Activated naive CD4-positive, alpha-beta T cell treated with anti-CD3 and anti-CD28 coated beads, Interleukin-2, amount 10 ng/mL, durations not matched to agents 7 days and 5 days (primary cell): ENCODE data around the gene LRIG2.
"Not testable (repeated sequence)": the region's sequence is repeated elsewhere in the genome, so short reads cannot be mapped to it uniquely, and the experiment has no call there.

Experiments used
- CTCF ChIA-PET: fragments of 350-600 bp; sonication (Branson Sonifier 250); formaldehyde crosslinking; loops from one replicate; lab custom pipeline; 2021; ENCODE audit warnings: antibody characterized with exemption; lab: Charles Lee
- DNase-seq: peaks from one replicate; pipeline ENCODE4 v3.0.0-alpha.2; 2020
- H3K27ac Mint-ChIP-seq: one replicate; pipeline ENCODE4 v1.8.0; 2021; ENCODE audit warnings: mild to moderate bottlenecking, moderate library complexity, mixed read lengths
- H3K27me3 Mint-ChIP-seq: one replicate; pipeline ENCODE4 v1.8.0; 2021; ENCODE audit warnings: mild to moderate bottlenecking, mixed read lengths
- H3K36me3 Mint-ChIP-seq: one replicate; pipeline ENCODE4 v1.8.0; 2021; ENCODE audit warnings: mixed read lengths
- H3K4me1 Mint-ChIP-seq: one replicate; pipeline ENCODE4 v1.8.0; 2021; ENCODE audit warnings: mixed read lengths
- H3K4me3 Mint-ChIP-seq: one replicate; pipeline ENCODE4 v1.8.0; 2021; ENCODE audit warnings: mild to moderate bottlenecking, moderate library complexity, mixed read lengths
- H3K9me3 Mint-ChIP-seq: one replicate; pipeline ENCODE4 v1.8.0; 2021; ENCODE audit warnings: mixed read lengths

The LRIG2 gene, protein sequence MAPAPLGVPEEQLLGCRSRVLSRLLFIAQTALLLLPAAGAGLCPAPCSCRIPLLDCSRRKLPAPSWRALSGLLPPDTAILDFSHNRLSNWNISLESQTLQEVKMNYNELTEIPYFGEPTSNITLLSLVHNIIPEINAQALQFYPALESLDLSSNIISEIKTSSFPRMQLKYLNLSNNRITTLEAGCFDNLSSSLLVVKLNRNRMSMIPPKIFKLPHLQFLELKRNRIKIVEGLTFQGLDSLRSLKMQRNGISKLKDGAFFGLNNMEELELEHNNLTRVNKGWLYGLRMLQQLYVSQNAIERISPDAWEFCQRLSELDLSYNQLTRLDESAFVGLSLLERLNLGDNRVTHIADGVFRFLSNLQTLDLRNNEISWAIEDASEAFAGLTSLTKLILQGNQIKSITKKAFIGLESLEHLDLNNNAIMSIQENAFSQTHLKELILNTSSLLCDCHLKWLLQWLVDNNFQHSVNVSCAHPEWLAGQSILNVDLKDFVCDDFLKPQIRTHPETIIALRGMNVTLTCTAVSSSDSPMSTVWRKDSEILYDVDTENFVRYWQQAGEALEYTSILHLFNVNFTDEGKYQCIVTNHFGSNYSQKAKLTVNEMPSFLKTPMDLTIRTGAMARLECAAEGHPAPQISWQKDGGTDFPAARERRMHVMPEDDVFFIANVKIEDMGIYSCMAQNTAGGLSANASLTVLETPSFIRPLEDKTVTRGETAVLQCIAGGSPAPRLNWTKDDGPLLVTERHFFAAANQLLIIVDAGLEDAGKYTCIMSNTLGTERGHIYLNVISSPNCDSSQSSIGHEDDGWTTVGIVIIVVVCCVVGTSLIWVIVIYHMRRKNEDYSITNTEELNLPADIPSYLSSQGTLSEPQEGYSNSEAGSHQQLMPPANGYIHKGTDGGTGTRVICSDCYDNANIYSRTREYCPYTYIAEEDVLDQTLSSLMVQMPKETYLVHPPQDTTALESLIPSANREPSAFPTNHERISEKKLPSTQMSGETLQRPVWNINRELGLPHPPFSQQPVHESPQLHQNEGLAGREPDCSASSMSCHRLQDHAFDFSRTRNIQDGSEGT

DNA sequence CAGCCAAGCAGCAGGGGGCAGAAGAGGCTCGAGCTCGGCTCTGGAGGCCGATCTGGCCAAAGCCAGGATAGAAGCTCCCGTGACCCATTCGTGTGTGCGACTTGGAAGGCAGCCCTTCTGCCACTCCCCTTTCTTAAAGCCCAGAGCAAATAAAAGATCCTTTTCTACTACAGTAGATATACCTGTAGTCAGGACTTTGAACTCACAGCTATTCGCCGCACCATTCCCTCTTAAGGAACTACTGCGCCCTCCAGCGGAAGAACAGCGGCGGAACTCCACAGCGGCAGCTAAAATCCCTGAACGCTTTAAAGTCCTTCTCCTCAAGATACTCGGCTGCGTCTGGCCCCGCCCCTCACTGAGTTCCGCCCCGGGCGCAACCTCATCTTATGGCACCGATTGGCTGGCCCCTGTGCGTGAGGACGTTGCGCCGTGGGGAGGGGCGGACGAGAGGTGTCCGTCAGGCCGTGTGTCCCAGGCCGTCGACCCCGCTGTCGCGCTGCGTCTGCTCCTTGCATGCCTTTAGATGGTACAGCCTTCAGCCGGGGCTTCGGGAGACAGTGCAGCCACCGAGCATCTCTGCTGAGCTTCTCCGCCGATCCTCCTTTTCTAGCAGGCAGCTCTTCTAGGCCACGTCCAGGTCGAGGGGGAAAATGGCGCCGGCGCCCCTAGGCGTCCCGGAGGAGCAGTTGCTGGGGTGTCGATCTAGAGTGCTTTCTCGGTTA lies at the start of gene LRIG2:
LRIG2 (plus strand) TSS at position 442 of the 722 bp plus-strand sequence; CDS start at position 651, 209 bp downstream.
- Mint-ChIP-seq H3K27me3 (no peaks in the 10 kb centered on the region), H3K9me3 (no peaks in the 10 kb centered on the region), H3K4me1 (peaks cover 32% of the 10 kb centered on the region), H3K4me3 (peak within 1 kb of the TSS; percentile 85), H3K36me3 (peaks cover 14% of the 10 kb centered on the region), H3K27ac (peak within 1 kb of the TSS; percentile 85)
- CTCF ChIA-PET = interaction anchor here (0.5 to 3.1 kb wide), 48 partner anchors 9 to 682 kb away, joined by 3 to 54 read pairs (median 4); partner anchors contain the start of genes MOV10, PPM1J and SLC16A1
- peak; percentile 100 for DNase-seq

DNA sequence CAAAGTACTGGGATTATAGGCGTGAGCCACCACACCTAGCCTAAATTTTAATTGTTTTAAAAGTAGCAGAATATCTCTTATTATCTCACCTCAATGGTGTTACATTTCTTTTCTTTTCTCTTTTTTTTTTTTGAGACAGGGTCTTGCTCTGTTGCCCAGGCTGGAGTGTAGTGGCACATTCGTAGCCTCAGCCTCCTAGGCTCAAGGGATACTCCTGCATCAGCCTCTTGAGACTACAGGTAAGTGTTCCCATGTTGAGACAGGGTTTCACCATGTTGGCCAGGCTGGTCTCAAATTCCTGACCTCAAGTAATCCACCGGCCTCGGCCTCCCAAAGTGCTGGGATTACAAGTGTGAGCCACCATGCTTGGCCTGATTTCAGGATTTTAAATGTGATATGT lies 49.7 kb upstream of the LRIG2 start:
- H3K27me3 Mint-ChIP-seq, DNase-seq, H3K9me3 Mint-ChIP-seq, CTCF ChIA-PET, H3K4me1 Mint-ChIP-seq, H3K27ac Mint-ChIP-seq, H3K4me3 Mint-ChIP-seq, H3K36me3 Mint-ChIP-seq: not testable (repeated sequence)

DNA sequence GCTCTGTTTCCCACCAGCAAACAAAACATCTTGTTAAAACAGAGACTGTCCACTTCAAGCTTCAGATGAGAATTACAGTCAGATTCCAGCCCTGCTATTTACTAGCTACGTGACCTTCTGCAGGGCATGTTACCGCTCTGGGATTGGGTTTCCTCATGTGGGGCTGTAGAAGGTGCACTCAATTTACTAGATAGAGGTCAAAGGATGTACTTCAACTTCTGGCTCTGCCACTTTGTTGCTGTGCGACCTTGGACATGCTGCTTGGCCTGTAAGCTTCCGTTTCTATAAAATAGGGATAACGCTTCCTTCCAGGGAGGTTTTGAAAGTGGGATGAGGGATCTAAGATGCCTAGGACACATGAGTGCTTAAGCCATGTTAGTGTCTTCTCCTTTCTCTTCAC lies 46.0 kb upstream of the LRIG2 start:
- no peaks in the 10 kb centered on the region for H3K27me3 Mint-ChIP-seq
- H3K9me3 Mint-ChIP-seq = no peaks in the 10 kb centered on the region
- DNase-seq = no peak
- peaks cover 5% of the 10 kb centered on the region for H3K4me1 Mint-ChIP-seq
- no peaks in the 10 kb centered on the region for H3K36me3 Mint-ChIP-seq
- no peak overlapping the region for H3K4me3 Mint-ChIP-seq
- CTCF ChIA-PET = no interaction called here
- no peak overlapping the region for H3K27ac Mint-ChIP-seq

DNA sequence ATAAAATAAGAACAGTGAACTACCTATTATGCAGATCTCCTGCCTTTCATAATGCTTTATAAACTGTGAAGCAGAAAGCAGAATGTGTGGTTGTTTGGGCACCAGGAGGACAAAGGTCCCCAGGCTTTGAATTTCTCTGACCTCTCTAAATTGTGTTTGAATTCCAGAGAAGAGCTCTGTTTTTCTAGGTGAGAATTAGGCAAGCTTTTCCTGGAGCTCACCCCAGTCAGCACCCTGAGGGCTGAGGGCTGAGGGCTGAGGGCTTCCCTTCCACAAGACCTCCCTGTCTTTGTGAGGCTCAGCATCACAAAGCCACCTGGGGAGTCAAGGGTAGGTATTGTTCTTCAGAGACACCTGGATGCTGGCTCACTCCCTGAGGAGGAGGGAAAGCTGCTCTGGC lies 45.5 kb upstream of the LRIG2 start:
- Mint-ChIP-seq H3K27me3 (no peaks in the 10 kb centered on the region), H3K36me3 (no peaks in the 10 kb centered on the region), H3K4me3 (no peak overlapping the region), H3K4me1 (peaks cover 5% of the 10 kb centered on the region), H3K9me3 (no peaks in the 10 kb centered on the region), H3K27ac (no peak overlapping the region)
- DNase-seq = no peak
- CTCF ChIA-PET = no interaction called here

DNA sequence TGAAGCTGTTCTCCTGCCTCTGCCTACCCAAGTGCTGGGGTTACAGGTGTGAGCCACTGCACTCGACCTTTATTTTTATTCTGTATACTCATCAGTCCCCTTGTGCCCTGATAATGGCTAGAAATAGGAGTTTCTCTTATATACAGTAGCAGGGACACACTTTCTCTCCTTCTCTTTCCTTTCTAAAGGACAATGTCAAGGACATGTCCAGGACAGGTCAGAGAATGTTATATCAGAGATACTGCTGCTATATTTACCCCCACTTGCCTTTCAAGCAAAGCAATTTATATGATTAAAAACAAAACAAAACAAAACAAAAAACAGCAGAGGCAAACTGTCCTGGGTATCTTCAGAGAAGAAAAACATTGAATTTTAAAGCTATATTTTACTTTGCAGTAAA lies 43.2 kb upstream of the LRIG2 start:
- Mint-ChIP-seq H3K36me3 (no peaks in the 10 kb centered on the region), H3K27ac (no peak overlapping the region), H3K4me3 (no peak overlapping the region), H3K27me3 (no peaks in the 10 kb centered on the region), H3K4me1 (peaks cover 5% of the 10 kb centered on the region), H3K9me3 (no peaks in the 10 kb centered on the region)
- DNase-seq = no peak
- CTCF ChIA-PET = no interaction called here

DNA sequence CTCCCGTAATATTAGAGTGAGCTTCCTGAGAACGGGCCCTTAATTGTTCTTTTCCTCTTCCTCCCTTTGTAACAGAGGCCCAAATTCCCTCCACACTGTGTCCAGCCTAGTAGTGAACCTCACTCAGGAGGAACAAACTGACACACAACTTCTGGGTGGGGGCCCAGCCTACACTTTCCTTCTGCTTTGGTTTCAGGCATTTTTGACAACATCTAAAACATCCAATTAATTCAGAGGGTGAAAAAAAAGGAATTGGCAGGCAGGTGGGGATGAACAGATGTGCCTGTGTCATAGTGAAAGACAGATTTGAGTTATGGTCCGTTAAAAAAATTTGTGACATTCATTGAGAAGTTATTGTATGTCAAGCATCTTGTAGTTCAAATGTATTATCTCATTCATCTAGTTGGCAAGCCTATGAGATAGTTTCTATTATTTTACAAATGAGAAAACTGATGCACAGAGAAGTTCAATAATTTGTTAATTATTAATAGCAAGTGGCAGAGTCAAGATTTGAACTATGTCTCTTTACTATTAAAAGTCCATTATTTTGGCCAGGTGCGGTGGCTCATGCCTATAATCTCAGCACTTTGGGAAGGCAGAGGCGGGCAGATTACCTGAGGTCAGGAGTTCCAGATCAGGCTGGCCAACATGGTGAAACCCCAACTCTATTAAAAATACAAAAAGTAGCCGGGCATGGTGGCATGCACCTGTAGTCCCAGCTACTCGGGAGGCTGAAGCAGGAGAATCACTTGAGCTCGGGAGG lies 41.6 kb upstream of the LRIG2 start:
- no peaks in the 10 kb centered on the region for H3K36me3 Mint-ChIP-seq
- peaks cover 5% of the 10 kb centered on the region for H3K4me1 Mint-ChIP-seq
- no peaks in the 10 kb centered on the region for H3K9me3 Mint-ChIP-seq
- CTCF ChIA-PET = interaction anchor here (0.6 kb wide), 1 partner anchor 25 kb away, joined by 3 read pairs; no protein-coding TSS in a partner anchor
- no peak overlapping the region for H3K27ac Mint-ChIP-seq
- no peak for DNase-seq
- no peak overlapping the region for H3K4me3 Mint-ChIP-seq
- H3K27me3 Mint-ChIP-seq = no peaks in the 10 kb centered on the region

DNA sequence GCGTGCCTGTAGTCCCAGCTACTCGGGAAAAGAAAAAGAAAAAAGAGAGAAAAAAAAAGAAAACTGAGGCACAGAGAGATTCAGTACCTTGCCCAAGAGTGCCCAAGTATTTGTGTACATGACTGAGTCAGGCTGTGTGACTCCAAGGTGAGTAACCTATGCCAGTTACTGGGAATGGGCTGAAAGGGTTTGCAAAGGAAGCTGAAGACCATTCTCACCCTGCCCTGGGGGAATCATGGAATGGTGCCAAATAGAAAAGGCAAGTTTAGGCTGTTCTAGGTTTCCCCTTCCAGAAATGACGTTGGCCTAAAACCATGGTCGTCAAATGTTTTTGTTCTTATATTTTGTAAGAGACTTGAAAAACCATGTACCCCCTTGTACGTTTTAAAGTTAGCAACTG lies 37.9 kb upstream of the LRIG2 start:
- DNase-seq = no peak
- no peak overlapping the region for H3K27ac Mint-ChIP-seq
- CTCF ChIA-PET = no interaction called here
- H3K4me1 Mint-ChIP-seq = no peaks in the 10 kb centered on the region
- no peaks in the 10 kb centered on the region for H3K36me3 Mint-ChIP-seq
- no peaks in the 10 kb centered on the region for H3K9me3 Mint-ChIP-seq
- no peak overlapping the region for H3K4me3 Mint-ChIP-seq
- no peaks in the 10 kb centered on the region for H3K27me3 Mint-ChIP-seq

DNA sequence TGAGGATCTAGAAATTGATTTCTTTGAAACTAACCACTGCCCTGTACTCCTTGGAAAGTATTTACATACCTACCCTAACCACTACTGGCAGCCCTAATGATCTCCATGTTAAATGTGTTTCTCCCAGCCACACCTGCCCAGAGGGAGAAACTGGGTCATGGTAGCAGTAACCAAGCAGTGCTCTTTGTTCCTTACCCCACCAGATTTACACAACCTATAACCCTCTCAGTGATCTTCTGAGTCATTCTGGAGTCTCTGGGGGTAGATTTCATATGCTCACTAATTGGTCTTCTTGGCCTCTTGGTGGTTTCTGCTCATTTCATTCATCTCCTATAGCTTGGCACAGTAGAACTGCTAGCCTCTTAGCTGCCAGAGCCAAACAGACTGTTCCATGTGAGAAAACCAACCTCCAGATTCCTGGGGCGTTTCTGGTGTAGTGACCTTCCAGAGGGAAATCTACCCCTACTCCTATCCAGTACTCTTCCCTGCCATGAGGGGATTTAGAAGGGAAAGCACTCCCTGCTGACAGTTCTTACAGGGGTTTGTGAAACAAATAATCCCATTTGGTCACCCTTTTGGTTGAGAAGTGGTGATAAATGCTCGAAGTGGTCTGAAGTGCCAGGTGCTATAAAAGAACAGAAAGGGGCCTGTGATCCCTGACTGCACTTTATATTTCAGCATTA lies 36.2 kb upstream of the LRIG2 start:
- peaks cover 4% of the 10 kb centered on the region for H3K4me1 Mint-ChIP-seq
- no peaks in the 10 kb centered on the region for H3K36me3 Mint-ChIP-seq
- peaks cover 3% of the 10 kb centered on the region for H3K27me3 Mint-ChIP-seq
- CTCF ChIA-PET = no interaction called here
- no peaks in the 10 kb centered on the region for H3K9me3 Mint-ChIP-seq
- DNase-seq = no peak
- H3K4me3 Mint-ChIP-seq = no peak overlapping the region
- no peak overlapping the region for H3K27ac Mint-ChIP-seq

DNA sequence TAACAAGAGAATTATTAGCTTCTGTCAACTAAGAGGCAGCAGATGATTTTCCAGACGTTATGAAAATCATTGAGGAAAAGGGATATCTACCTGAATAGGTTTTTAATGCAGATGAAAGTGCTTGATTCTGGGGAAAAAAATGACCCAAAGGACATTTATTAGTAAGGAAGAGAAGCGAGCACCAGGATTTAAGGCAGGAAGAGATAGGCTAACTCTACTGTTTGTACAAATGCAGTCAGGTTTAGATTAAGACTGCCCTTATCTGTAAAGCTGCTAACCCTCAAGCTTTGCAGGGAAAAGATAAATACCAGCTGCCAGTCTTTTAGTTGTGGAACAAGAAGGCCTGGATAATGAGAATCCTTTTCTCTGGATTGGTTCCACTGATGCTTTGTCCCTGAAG lies 33.0 kb upstream of the LRIG2 start:
- Mint-ChIP-seq H3K4me3 (no peak overlapping the region), H3K27me3 (peaks cover 10% of the 10 kb centered on the region), H3K36me3 (peaks cover 1% of the 10 kb centered on the region), H3K27ac (no peak overlapping the region), H3K9me3 (no peaks in the 10 kb centered on the region), H3K4me1 (peaks cover 28% of the 10 kb centered on the region)
- DNase-seq = no peak
- CTCF ChIA-PET = interaction anchor here (1.4 kb wide), 3 partner anchors 160 to 325 kb away, joined by 3 to 6 read pairs (median 3); partner anchors contain the start of gene PPM1J

DNA sequence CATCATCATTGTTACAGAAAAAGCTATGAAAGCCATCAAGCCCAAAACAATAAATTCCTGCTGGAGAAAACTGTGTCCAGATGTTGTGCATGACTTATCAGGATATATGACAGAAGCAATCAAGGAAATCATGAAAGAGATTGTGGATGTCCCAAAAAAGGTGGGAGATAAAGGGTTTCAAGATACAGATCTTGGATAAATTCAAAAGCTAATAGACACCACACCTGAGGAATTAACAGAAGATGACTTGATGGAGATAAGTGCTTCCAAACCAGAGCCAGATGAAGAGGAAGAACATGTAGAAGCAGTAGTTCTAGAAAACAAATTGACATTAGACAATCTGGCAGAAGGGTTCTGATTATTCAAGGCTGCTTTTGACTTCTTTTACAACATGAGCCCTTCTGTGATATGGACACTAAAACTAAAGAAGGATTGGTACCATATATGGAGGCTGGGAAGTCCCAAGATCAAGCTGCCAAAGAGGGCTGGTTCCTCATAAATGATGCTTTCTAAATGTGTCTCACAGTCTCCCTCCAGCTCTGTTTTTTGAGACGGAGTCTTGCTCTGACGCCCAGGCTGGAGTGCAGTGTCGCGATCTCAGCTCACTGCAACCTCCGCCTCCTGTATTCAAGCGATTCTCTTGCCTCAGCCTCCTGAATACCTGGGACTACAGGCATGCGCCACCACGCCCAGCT lies 32.1 kb upstream of the LRIG2 start:
- CTCF ChIA-PET = interaction anchor here (1.4 to 2.5 kb wide), 6 partner anchors 16 to 325 kb away, joined by 3 to 17 read pairs (median 6); partner anchors contain the start of genes LRIG2 and PPM1J
- DNase-seq = no peak
- Mint-ChIP-seq H3K4me1 (peaks cover 35% of the 10 kb centered on the region), H3K36me3 (peaks cover 3% of the 10 kb centered on the region), H3K27ac (no peak overlapping the region), H3K27me3 (peaks cover 10% of the 10 kb centered on the region), H3K4me3 (no peak overlapping the region), H3K9me3 (no peaks in the 10 kb centered on the region)

DNA sequence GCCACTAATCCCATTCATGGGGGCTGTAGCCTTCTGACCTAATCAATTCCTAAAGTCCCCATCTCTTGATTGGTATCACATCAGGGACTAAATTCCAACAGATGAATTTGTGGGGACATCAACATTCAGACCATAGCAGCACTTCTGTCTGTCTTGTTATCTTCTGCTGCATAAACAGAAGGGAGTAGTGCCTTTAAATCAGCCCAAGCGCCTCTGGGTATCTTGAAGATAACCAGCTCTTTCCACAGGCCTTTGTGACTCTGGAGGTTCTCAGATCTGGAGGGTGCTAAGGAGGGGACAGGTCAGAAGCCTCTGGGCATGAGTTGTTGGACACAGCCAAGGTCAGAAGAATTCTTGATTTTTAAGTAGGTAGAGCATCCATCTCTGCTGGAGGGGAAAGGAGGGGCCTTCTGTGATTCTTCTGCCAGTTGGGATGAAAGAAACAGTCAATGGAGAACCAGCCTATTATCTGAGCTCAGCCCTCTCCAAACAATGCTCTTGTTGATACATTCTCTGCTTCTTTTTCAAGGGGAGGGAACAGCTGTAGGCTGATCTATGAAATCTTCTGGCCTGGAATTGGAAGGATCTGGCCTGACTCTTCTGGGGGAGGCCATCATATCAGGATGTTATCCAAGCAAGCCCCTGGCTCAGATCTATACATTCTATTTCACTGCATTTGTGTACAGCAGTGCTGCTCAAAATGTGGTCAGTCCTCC lies 31.3 kb upstream of the LRIG2 start:
- no peak for DNase-seq
- Mint-ChIP-seq H3K27ac (no peak overlapping the region), H3K27me3 (peaks cover 10% of the 10 kb centered on the region), H3K4me1 (peaks cover 42% of the 10 kb centered on the region), H3K9me3 (no peaks in the 10 kb centered on the region), H3K4me3 (no peak overlapping the region), H3K36me3 (peaks cover 3% of the 10 kb centered on the region)
- CTCF ChIA-PET = interaction anchor here (0.6 to 2.5 kb wide), 11 partner anchors 15 to 631 kb away, joined by 3 to 17 read pairs (median 6); partner anchors contain the start of genes LRIG2 and PPM1J
